Panc1 (cell line): ENCODE results near the gene PLEKHG5. TPM values are rescaled to one million over a fixed set of nuclear protein-coding genes. Genes with fewer than 3 reads are reported as not detected.

Experiments used
- ATAC-seq: fragments of 200-7000 bp; cut with Tn5 transposase; 2 replicates; pipeline ENCODE4 v1.9.1; 2020; ENCODE audit warnings: mild to moderate bottlenecking, moderate library complexity
- BruUV-seq: library from RNA; stranded (reverse); fragments of 400-500 nt; replicated peaks from 2 replicates; lab custom pipeline; 2021; lab: Mats Ljungman, UMichigan
- CTCF ChIA-PET: fragments of 300-600 bp; sonication (Branson Sonifier 250); formaldehyde crosslinking; loops from one replicate; lab custom pipeline; 2022; ENCODE audit warnings: antibody characterized with exemption; lab: Charles Lee
- POLR2A ChIA-PET: fragments of 300-600 bp; sonication (Branson Sonifier 250); formaldehyde crosslinking; loops from one replicate; lab custom pipeline; 2022; ENCODE audit warnings: antibody characterized with exemption; lab: Charles Lee
- DNase-seq: peaks from one replicate; pipeline ENCODE4 v3.0.0-alpha.2; 2010; ENCODE audit warnings: low read depth, low spot score
- H3K27ac ChIP-seq: 2 replicates; pipeline ENCODE4 v1.5.1; 2011; ENCODE audit warnings: mild to moderate bottlenecking, low read length, inconsistent platforms
- H3K27me3 ChIP-seq: fragments of 200-500 bp; sonication (Bioruptor generic); 2 replicates; pipeline ENCODE4 v1.6.0; 2014; ENCODE audit warnings: low read length, inconsistent platforms; ENCODE audit not compliant: control insufficient read depth, insufficient read depth
- H3K36me3 ChIP-seq: fragments of 200-500 bp; sonication (Bioruptor generic); 2 replicates; pipeline ENCODE4 v1.5.1; 2014; ENCODE audit warnings: inconsistent platforms, mild to moderate bottlenecking, low read length, moderate library complexity; ENCODE audit not compliant: control insufficient read depth, insufficient read depth
- H3K4me1 ChIP-seq: 2 replicates; pipeline ENCODE4 v1.5.1; 2011; ENCODE audit warnings: inconsistent platforms, mild to moderate bottlenecking, low read length, moderate library complexity; ENCODE audit not compliant: control insufficient read depth, insufficient read depth
- H3K4me3 ChIP-seq, 2 experiments: 2 replicates each; pipeline ENCODE4 v1.5.1; 2011 to 2012; ENCODE audit warnings: low read depth in 2 of 2, low read length in 2 of 2, mild to moderate bottlenecking in 2 of 2, inconsistent platforms in 1 of 2, moderate library complexity in 1 of 2
- H3K9me3 ChIP-seq: fragments of 200-500 bp; sonication (Bioruptor generic); 2 replicates; pipeline ENCODE4 v1.5.1; 2014; ENCODE audit warnings: low read depth, mild to moderate bottlenecking, inconsistent platforms, low read length, moderate library complexity; ENCODE audit not compliant: control insufficient read depth, insufficient read depth
- CTCF ChIP-seq: fragments of 450-650 bp; IDR thresholded peaks from 2 replicates; pipeline ENCODE4 v1.5.1; 2017; ENCODE audit warnings: mild to moderate bottlenecking
- POLR2AphosphoS5 ChIP-seq: IDR thresholded peaks from 2 replicates; pipeline ENCODE4 v1.6.1; 2012; ENCODE audit warnings: mild to moderate bottlenecking, low read depth, low read length, moderate library complexity
- SIN3A ChIP-seq: IDR thresholded peaks from 2 replicates; pipeline ENCODE4 v1.6.1; 2012; ENCODE audit warnings: low read depth, mild to moderate bottlenecking, low read length, moderate library complexity, borderline replicate concordance; ENCODE audit not compliant: insufficient read depth
- TCF7L2 ChIP-seq: IDR thresholded peaks from 2 replicates; pipeline ENCODE4 v1.6.1; 2011; ENCODE audit warnings: mild to moderate bottlenecking, low read depth, low read length, inconsistent platforms
- in situ Hi-C: cut with HindIII; loops from 2 replicates; pipeline ENCODE4 v1.10.0; 2016; ENCODE audit warnings: low sequenced_read_pairs, low pct_unique_long_range_greater_than_20kb
- intact Hi-C: fragments of 100-400 bp; cut with micrococcal nuclease; formaldehyde crosslinking; loops from one replicate; pipeline ENCODE4 v1.10.0; 2022; ENCODE audit not compliant: unreplicated experiment
- total RNA-seq: library from RNA; stranded (reverse); gene quantifications from one replicate; pipeline ENCODE4 v1.2.1, GENCODE V29; 2021; ENCODE audit not compliant: unreplicated experiment
- TF ChIP-seq, protein P1 (sequence below), 2 experiments: IDR thresholded peaks; 2 replicates each; pipeline ENCODE4 v1.6.1; 2011 to 2012; ENCODE audit warnings: low read depth in 2 of 2, control low read depth in 1 of 2, low read length in 1 of 2, mild to moderate bottlenecking in 1 of 2, moderate library complexity in 1 of 2; ENCODE audit not compliant: insufficient read depth in 1 of 2

The PLEKHG5 gene
- total RNA-seq, 1 experiment from 2014 or later, result 6.8 TPM

- no peaks in the 10 kb centered on the region for H3K27me3 ChIP-seq
- no peak for DNase-seq
- in situ Hi-C loops, result no loop called here
- ATAC-seq, result no peak
- H3K4me1 ChIP-seq, result no peaks in the 10 kb centered on the region
- ChIA-PET CTCF (no interaction called here), POLR2A (no interaction called here)
- H3K36me3 ChIP-seq, result no peaks in the 10 kb centered on the region
- no TSS peak for BruUV-seq
- intact Hi-C loops, result no loop called here
- H3K27ac ChIP-seq, result no peak overlapping the region
- H3K9me3 ChIP-seq, result no peaks in the 10 kb centered on the region
- H3K4me3 ChIP-seq, result no peak overlapping the region
- TF ChIP-seq POLR2AphosphoS5 (no peak), SIN3A (no peak), CTCF (no peak), TCF7L2 (no peak)
- TF ChIP-seq, protein P1, sequence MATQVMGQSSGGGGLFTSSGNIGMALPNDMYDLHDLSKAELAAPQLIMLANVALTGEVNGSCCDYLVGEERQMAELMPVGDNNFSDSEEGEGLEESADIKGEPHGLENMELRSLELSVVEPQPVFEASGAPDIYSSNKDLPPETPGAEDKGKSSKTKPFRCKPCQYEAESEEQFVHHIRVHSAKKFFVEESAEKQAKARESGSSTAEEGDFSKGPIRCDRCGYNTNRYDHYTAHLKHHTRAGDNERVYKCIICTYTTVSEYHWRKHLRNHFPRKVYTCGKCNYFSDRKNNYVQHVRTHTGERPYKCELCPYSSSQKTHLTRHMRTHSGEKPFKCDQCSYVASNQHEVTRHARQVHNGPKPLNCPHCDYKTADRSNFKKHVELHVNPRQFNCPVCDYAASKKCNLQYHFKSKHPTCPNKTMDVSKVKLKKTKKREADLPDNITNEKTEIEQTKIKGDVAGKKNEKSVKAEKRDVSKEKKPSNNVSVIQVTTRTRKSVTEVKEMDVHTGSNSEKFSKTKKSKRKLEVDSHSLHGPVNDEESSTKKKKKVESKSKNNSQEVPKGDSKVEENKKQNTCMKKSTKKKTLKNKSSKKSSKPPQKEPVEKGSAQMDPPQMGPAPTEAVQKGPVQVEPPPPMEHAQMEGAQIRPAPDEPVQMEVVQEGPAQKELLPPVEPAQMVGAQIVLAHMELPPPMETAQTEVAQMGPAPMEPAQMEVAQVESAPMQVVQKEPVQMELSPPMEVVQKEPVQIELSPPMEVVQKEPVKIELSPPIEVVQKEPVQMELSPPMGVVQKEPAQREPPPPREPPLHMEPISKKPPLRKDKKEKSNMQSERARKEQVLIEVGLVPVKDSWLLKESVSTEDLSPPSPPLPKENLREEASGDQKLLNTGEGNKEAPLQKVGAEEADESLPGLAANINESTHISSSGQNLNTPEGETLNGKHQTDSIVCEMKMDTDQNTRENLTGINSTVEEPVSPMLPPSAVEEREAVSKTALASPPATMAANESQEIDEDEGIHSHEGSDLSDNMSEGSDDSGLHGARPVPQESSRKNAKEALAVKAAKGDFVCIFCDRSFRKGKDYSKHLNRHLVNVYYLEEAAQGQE (IDR thresholded peaks at IDR 0.05; ENCODE audit: insufficient read depth in 1 of 2, low read depth in 2 of 2, low read length in 1 of 2), result no peak
Measured at GRCh38 chr1:6510493-6510892, 19.0 kb upstream of the PLEKHG5 start.

DNA sequence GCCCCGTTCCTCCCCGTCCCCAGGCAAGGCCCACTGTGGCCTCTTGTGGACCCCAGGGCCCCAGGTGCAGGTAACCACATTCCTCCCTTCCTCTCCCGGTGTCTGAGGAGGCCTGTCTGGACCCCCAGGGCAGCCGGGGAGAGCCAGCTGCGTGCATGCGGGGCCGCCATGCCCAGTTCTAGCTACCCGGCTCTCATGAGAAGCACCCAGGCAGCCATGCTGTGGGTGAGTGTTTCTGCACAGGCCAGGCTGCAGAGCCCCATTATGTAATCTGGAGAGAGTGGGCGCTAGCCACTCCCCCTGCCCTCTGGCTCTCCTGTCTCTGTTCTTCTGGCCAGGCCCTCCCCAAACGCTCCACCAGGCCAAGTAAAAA lies 18.4 kb upstream of the PLEKHG5 start:
- TF ChIP-seq SIN3A (no peak), CTCF (no peak), POLR2AphosphoS5 (no peak), TCF7L2 (no peak)
- TF ChIP-seq, protein P1 (IDR thresholded peaks at IDR 0.05; ENCODE audit: insufficient read depth in 1 of 2, low read depth in 2 of 2, low read length in 1 of 2), result no peak
- intact Hi-C loops, result no loop called here
- no TSS peak for BruUV-seq
- no peaks in the 10 kb centered on the region for H3K27me3 ChIP-seq
- no peaks in the 10 kb centered on the region for H3K9me3 ChIP-seq
- H3K4me1 ChIP-seq, result no peaks in the 10 kb centered on the region
- no peak overlapping the region for H3K27ac ChIP-seq
- H3K4me3 ChIP-seq, result no peak overlapping the region
- ChIA-PET POLR2A (no interaction called here), CTCF (interaction anchor here (0.6 kb wide), 1 partner anchor 116 kb away, joined by 4 read pairs; the partner anchor contains the start of gene ACOT7)
- in situ Hi-C loops, result no loop called here
- DNase-seq, result no peak
- H3K36me3 ChIP-seq, result no peaks in the 10 kb centered on the region
- ATAC-seq, result no peak
